Panc1 (cell line): ENCODE results near the gene SNX18. TPM values are rescaled to one million over a fixed set of nuclear protein-coding genes. Genes with fewer than 3 reads are reported as not detected.

Experiments
- ATAC-seq: fragments of 200-7000 bp; cut with Tn5 transposase; 2 replicates; pipeline ENCODE4 v1.9.1; 2020; ENCODE audit warnings: mild to moderate bottlenecking, moderate library complexity
- BruUV-seq: library from RNA; stranded (reverse); fragments of 400-500 nt; replicated peaks from 2 replicates; lab custom pipeline; 2021; lab: Mats Ljungman, UMichigan
- CTCF ChIA-PET: fragments of 300-600 bp; sonication (Branson Sonifier 250); formaldehyde crosslinking; loops from one replicate; lab custom pipeline; 2022; ENCODE audit warnings: antibody characterized with exemption; lab: Charles Lee
- POLR2A ChIA-PET: fragments of 300-600 bp; sonication (Branson Sonifier 250); formaldehyde crosslinking; loops from one replicate; lab custom pipeline; 2022; ENCODE audit warnings: antibody characterized with exemption; lab: Charles Lee
- DNase-seq: peaks from one replicate; pipeline ENCODE4 v3.0.0-alpha.2; 2010; ENCODE audit warnings: low read depth, low spot score
- H3K27ac ChIP-seq: 2 replicates; pipeline ENCODE4 v1.5.1; 2011; ENCODE audit warnings: mild to moderate bottlenecking, low read length, inconsistent platforms
- H3K27me3 ChIP-seq: fragments of 200-500 bp; sonication (Bioruptor generic); 2 replicates; pipeline ENCODE4 v1.6.0; 2014; ENCODE audit warnings: low read length, inconsistent platforms; ENCODE audit not compliant: control insufficient read depth, insufficient read depth
- H3K36me3 ChIP-seq: fragments of 200-500 bp; sonication (Bioruptor generic); 2 replicates; pipeline ENCODE4 v1.5.1; 2014; ENCODE audit warnings: inconsistent platforms, mild to moderate bottlenecking, low read length, moderate library complexity; ENCODE audit not compliant: control insufficient read depth, insufficient read depth
- H3K4me1 ChIP-seq: 2 replicates; pipeline ENCODE4 v1.5.1; 2011; ENCODE audit warnings: inconsistent platforms, mild to moderate bottlenecking, low read length, moderate library complexity; ENCODE audit not compliant: control insufficient read depth, insufficient read depth
- H3K4me3 ChIP-seq, 2 experiments: 2 replicates each; pipeline ENCODE4 v1.5.1; 2011 to 2012; ENCODE audit warnings: low read depth in 2 of 2, low read length in 2 of 2, mild to moderate bottlenecking in 2 of 2, inconsistent platforms in 1 of 2, moderate library complexity in 1 of 2
- H3K9me3 ChIP-seq: fragments of 200-500 bp; sonication (Bioruptor generic); 2 replicates; pipeline ENCODE4 v1.5.1; 2014; ENCODE audit warnings: low read depth, mild to moderate bottlenecking, inconsistent platforms, low read length, moderate library complexity; ENCODE audit not compliant: control insufficient read depth, insufficient read depth
- POLR2AphosphoS5 ChIP-seq: IDR thresholded peaks from 2 replicates; pipeline ENCODE4 v1.6.1; 2012; ENCODE audit warnings: mild to moderate bottlenecking, low read depth, low read length, moderate library complexity
- SIN3A ChIP-seq: IDR thresholded peaks from 2 replicates; pipeline ENCODE4 v1.6.1; 2012; ENCODE audit warnings: low read depth, mild to moderate bottlenecking, low read length, moderate library complexity, borderline replicate concordance; ENCODE audit not compliant: insufficient read depth
- TCF7L2 ChIP-seq: IDR thresholded peaks from 2 replicates; pipeline ENCODE4 v1.6.1; 2011; ENCODE audit warnings: mild to moderate bottlenecking, low read depth, low read length, inconsistent platforms
- in situ Hi-C: cut with HindIII; loops from 2 replicates; pipeline ENCODE4 v1.10.0; 2016; ENCODE audit warnings: low sequenced_read_pairs, low pct_unique_long_range_greater_than_20kb
- intact Hi-C: fragments of 100-400 bp; cut with micrococcal nuclease; formaldehyde crosslinking; loops from one replicate; pipeline ENCODE4 v1.10.0; 2022; ENCODE audit not compliant: unreplicated experiment
- total RNA-seq: library from RNA; stranded (reverse); gene quantifications from one replicate; pipeline ENCODE4 v1.2.1, GENCODE V29; 2021; ENCODE audit not compliant: unreplicated experiment
- TF ChIP-seq, protein P1 (sequence below): fragments of 450-650 bp; IDR thresholded peaks from 2 replicates; pipeline ENCODE4 v1.5.1; 2017; ENCODE audit warnings: mild to moderate bottlenecking
- TF ChIP-seq, protein P2 (sequence below), 2 experiments: IDR thresholded peaks; 2 replicates each; pipeline ENCODE4 v1.6.1; 2011 to 2012; ENCODE audit warnings: low read depth in 2 of 2, control low read depth in 1 of 2, low read length in 1 of 2, mild to moderate bottlenecking in 1 of 2, moderate library complexity in 1 of 2; ENCODE audit not compliant: insufficient read depth in 1 of 2

The SNX18 gene
- total RNA-seq, 1 experiment from 2014 or later, result 14.4 TPM

DNA sequence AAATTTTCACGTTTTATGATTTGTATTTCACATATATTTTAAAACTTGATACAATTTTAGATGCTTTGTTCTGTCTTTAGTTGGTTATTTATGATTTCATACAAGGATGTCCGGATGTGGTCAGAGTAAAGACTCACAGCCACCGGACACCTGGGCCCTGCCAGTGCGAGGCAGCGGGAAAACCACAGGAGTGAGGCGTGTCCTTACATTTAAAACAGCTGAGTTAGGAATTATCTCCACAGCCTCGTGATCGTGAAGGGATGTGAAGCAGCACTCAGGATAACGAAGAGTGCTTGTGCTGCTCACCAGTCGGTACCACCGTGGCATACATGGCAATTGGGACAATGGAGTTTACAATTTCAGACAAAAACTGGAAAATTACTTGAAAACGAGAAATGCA, 14.0 kb downstream of the SNX18 start:
- BruUV-seq, result no TSS peak
- TF ChIP-seq TCF7L2 (no peak), POLR2AphosphoS5 (no peak), SIN3A (no peak)
- TF ChIP-seq, protein P1, sequence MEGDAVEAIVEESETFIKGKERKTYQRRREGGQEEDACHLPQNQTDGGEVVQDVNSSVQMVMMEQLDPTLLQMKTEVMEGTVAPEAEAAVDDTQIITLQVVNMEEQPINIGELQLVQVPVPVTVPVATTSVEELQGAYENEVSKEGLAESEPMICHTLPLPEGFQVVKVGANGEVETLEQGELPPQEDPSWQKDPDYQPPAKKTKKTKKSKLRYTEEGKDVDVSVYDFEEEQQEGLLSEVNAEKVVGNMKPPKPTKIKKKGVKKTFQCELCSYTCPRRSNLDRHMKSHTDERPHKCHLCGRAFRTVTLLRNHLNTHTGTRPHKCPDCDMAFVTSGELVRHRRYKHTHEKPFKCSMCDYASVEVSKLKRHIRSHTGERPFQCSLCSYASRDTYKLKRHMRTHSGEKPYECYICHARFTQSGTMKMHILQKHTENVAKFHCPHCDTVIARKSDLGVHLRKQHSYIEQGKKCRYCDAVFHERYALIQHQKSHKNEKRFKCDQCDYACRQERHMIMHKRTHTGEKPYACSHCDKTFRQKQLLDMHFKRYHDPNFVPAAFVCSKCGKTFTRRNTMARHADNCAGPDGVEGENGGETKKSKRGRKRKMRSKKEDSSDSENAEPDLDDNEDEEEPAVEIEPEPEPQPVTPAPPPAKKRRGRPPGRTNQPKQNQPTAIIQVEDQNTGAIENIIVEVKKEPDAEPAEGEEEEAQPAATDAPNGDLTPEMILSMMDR, result no peak
- TF ChIP-seq, protein P2, sequence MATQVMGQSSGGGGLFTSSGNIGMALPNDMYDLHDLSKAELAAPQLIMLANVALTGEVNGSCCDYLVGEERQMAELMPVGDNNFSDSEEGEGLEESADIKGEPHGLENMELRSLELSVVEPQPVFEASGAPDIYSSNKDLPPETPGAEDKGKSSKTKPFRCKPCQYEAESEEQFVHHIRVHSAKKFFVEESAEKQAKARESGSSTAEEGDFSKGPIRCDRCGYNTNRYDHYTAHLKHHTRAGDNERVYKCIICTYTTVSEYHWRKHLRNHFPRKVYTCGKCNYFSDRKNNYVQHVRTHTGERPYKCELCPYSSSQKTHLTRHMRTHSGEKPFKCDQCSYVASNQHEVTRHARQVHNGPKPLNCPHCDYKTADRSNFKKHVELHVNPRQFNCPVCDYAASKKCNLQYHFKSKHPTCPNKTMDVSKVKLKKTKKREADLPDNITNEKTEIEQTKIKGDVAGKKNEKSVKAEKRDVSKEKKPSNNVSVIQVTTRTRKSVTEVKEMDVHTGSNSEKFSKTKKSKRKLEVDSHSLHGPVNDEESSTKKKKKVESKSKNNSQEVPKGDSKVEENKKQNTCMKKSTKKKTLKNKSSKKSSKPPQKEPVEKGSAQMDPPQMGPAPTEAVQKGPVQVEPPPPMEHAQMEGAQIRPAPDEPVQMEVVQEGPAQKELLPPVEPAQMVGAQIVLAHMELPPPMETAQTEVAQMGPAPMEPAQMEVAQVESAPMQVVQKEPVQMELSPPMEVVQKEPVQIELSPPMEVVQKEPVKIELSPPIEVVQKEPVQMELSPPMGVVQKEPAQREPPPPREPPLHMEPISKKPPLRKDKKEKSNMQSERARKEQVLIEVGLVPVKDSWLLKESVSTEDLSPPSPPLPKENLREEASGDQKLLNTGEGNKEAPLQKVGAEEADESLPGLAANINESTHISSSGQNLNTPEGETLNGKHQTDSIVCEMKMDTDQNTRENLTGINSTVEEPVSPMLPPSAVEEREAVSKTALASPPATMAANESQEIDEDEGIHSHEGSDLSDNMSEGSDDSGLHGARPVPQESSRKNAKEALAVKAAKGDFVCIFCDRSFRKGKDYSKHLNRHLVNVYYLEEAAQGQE (IDR thresholded peaks at IDR 0.05; ENCODE audit: insufficient read depth in 1 of 2, low read depth in 2 of 2, low read length in 1 of 2), result no peak
- in situ Hi-C loops (no loop called here), intact Hi-C loops (no loop called here)
- H3K4me1 ChIP-seq, result no peaks in the 10 kb centered on the region
- ATAC-seq, result no peak
- no peaks in the 10 kb centered on the region for H3K9me3 ChIP-seq
- CTCF ChIA-PET, result no interaction called here
- no peaks in the 10 kb centered on the region for H3K36me3 ChIP-seq
- no peak overlapping the region for H3K27ac ChIP-seq
- no peak overlapping the region for H3K4me3 ChIP-seq
- DNase-seq, result no peak
- POLR2A ChIA-PET, result no interaction called here
- no peaks in the 10 kb centered on the region for H3K27me3 ChIP-seq

DNA sequence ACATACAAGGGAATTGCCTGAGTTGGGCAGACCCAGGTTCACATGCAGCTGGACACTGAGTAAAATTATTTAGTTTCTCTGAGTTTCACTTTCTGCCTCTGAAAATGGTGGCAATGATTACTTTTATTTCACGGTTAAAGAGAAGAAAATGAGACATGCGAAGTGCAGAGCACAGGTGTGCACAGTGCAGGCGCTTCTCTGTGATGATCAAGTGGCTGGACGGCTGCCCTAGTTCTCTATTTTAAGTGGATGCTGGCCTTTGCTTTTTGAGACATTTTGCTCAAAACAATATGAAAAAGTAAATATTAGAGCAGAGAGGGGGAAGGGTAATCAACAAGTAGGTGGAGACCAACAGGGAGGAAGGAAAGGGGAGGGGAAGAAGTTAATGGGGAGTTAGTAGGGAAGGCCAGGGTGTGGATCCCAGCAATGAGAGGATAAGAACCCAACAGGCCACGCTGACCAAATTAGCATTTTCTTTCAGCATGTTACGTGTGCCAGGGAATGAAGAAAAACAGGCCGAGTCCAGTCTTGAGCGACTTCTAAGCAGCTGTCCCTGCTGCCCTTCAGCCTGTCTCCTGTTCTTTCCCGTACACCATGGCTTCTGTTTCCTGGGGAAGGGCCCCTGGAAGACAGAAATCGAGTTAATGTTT, 16.1 kb downstream of the SNX18 start:
- ATAC-seq (no peak), DNase-seq (no peak)
- TF ChIP-seq POLR2AphosphoS5, result no peak
- no peaks in the 10 kb centered on the region; the same call in 1 of the 2 replicates for H3K36me3 ChIP-seq
- H3K4me3 ChIP-seq, result no peak overlapping the region
- H3K4me1 ChIP-seq, result no peaks in the 10 kb centered on the region
- POLR2A ChIA-PET, result no interaction called here
- no TSS peak for BruUV-seq
- intact Hi-C loops (no loop called here), in situ Hi-C loops (no loop called here)
- H3K27ac ChIP-seq, result no peak overlapping the region
- CTCF ChIA-PET, result no interaction called here
- no peaks in the 10 kb centered on the region for H3K27me3 ChIP-seq
- no peaks in the 10 kb centered on the region for H3K9me3 ChIP-seq
